ENCODE results near the gene GAMT.
"Not testable (repeated sequence)": the region's sequence is repeated elsewhere in the genome, so short reads cannot be mapped to it uniquely, and the experiment has no call there.

The GAMT gene

DNA sequence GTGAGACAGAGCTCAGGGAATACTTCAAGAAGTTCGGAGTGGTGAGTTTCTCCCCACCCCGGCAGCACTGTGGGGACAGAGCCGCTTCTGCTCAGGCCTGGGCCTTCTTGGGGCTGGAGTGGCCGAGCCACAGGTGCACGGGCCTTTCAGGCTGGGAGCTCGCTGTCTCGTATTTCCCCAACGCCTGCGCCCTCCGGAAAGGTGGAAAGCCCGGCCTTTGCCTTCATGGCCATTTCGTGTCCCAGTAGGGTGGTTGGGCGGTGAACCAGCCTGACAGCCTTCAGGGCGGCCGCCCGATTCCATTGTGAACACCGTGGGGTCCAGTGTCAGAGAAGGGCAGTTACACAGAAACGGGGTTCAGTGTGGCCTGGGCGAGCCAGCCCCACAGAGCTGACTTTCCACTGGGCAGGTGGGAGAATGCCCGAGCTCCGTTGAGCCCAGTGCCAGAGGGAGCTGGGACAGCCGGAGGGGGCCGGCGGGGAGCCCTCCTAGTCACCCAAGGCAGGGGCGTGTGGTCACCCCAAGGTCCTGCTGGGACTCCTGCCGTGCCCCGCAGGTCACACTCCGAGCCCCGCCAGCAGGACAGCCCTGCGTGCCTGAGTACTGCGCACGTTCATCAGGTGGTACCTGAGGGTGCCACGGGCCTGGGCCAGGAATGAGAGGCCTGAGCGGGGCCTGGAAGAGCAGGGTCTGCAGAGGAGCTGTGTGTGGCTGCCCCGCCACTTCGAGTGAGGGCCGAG, 20.0 kb upstream of the GAMT start:
- DNase-seq, result no peak

DNA sequence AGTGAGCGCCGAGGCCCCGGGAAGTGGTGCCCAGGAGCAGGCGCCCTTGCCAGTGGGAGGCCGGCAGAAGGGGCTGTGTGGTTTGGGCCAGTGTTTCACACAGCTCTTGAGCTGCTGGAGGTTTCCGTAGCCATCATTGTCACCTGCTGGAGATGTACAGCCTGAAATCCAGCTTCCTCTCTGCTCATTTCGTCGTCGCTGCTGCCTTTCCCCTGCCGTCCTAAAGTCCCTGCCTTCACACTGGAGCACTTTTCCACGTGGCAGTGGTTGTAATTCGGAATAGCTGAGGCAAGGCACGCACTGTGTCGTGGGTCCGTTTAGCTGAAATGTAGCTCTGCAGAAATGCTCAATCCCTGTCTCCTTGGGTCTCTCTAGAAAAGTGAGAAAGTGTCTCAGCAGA, 19.2 kb upstream of the GAMT start:
- intact Hi-C loops (cut with DNase I), result no loop called here

More for the DNA sequence above, 20.0 kb upstream of the GAMT start:
- intact Hi-C loops (cut with DNase I), result no loop called here

GRCh38 chr19:1420085-1420484, 18.7 kb upstream of the GAMT start:
- DNase-seq; intact Hi-C loops (cut with DNase I): not testable (repeated sequence)

More for the DNA sequence above, 19.2 kb upstream of the GAMT start:
- no peak for DNase-seq

- no peak for DNase-seq
- intact Hi-C loops (cut with DNase I), result no loop called here
Measured at GRCh38 chr19:1418951-1419738, 17.8 kb upstream of the GAMT start.

- peak in 1 of 10 donors; percentile 85 for DNase-seq
- intact Hi-C loops (cut with DNase I), result no loop called here
Measured at GRCh38 chr19:1418496-1418775, 17.1 kb upstream of the GAMT start.

GRCh38 chr19:1417681-1418495, 16.5 kb upstream of the GAMT start:
- intact Hi-C loops (cut with DNase I), result no loop called here
- DNase-seq, result peak in 1 of 10 donors; percentile 86

DNA sequence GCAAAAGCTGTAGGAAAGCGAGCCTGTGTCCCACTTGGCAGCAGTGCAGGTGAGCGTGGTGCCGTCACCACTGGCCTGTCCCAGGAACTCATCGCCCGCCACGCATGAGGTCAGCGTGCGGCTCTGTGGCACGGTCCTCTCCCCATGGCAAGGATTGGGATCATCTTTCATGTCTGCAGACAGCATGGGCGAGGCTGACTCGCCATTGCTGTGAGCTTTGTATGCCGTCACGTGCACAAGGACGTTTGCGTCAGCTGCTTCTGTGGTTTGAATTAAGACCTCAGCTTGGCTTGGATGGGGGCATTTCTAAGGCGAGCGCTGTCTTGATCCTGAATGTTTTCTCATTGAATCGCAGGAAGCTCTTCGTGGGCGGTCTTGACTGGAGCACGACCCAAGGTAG, 15.8 kb upstream of the GAMT start:
- peak in 1 of 10 donors; percentile 91 for DNase-seq

GRCh38 chr19:1416014-1416841, 14.9 kb upstream of the GAMT start:
- peak in 1 of 10 donors; percentile 86 for DNase-seq
- intact Hi-C loops (cut with DNase I), result no loop called here

More for the DNA sequence above, 15.8 kb upstream of the GAMT start:
- intact Hi-C loops (cut with DNase I), result no loop called here

DNA sequence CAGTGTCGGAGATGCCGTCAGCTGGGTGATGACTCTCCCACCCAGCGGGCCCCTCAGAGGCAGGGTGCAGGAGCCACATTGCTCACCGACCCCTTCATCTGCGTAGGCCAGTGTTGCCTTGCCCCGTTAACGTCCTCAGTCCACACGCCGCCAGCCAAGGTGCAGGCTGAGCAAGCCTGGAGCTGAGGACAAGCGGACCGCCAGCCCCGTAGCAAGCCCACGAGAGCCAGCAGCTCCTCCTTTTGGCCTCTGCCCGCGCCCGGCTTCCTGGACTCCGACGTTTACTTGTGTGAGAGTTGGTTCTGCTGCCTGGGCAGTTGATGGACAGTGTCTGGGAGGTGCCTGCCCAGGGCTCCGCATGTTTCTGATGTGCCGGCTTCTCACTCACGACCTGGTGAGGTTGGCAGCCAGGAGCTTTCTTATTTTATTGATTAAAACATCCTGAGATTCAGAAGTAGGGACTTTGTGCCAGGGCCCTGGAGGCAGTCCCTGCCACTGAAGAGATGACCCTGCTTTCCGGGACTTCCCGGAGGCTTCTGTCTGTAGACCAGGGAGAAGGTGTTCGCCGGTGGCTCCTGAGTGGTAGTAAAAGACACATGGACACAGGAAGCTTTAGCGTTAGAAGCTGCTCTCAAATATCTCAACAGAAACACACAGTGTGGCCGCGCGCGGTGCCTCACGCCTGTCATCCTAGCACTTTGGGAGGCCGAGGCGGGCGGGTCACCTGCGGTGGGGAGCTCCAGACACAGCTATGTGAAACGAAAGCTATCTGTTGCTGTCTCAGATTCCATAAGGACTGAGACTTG, 11.9 kb upstream of the GAMT start:
- peak in 1 of 10 donors; percentile 78 for DNase-seq
- intact Hi-C loops (cut with DNase I), result no loop called here

DNA sequence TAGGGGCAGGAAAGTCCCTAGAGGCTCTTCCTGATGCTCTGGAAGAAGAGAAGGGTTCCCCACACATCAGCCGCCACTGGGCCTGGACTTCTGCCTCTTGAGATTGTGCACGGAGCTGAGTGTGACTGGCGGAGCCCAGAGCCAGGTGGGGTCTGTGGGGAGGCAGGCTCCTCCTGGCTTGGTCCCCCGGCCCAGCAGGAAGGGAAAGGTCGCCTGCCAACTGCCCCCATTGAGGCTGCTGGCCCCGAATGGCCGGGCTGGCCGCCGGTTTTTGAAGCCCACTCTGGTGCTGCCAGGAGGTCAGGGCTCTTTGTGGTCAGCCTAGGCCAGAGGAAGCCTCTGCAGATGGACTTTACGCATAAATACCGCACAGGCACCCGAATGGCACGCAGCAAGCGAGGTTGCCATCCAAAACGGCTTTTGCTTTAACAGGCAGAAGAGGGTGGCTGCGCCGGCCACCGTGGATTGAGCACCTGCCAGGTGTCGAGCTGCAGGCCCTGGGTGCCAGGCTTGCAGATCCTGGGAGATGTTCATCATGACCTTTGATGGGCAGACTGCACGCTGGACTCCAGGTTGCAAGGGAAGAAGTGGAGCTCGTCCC, 11.1 kb upstream of the GAMT start:
- no peak for DNase-seq
- intact Hi-C loops (cut with DNase I), result no loop called here

DNA sequence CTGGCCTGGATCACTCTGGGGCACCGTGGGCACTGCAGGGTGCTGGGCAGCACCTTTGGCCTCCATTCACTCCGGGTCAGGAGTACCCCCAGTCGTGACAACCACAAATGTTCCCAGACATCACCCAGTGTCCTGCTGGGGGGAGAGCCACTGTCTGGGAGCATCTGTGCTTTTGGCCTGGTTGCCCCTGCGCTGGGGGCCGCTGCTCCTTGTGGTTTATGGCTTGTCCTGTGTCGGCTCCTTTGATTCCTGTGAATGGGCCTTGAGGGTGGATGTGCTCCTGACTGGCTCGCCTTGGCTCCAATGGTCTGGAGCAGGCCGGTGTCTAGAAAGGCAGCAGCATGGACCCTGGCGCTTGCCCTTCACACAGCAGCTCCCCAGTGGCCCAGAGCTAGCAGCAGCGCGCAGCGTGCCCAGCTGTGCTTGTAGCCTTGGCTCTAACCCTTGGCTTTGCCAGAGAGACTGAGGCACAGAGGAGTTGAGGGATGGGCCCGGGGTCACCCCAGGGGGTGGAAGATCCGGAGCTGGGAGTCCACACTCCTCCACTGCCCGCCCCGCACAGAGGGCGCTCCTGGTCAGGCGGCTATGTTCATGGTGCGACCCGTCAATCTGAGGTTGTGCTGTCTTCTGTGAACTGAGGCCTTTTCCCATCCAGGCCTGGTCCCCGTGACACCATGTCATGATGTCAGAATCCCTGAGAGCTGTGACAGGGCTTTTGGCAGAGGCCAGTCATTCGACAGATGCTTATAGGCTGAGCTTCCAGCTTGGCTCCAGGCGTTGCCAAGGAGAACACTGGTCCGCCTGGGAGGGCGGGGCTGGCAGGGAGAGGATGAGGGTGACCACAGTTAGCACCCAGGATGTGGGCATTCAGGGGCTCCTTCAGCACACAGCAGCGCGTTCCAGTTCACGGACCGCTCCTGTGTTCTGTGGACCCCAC, 10.2 kb upstream of the GAMT start:
- intact Hi-C loops (cut with DNase I), result no loop called here
- DNase-seq, result peak; percentile 77 to 99 (median 90)

DNA sequence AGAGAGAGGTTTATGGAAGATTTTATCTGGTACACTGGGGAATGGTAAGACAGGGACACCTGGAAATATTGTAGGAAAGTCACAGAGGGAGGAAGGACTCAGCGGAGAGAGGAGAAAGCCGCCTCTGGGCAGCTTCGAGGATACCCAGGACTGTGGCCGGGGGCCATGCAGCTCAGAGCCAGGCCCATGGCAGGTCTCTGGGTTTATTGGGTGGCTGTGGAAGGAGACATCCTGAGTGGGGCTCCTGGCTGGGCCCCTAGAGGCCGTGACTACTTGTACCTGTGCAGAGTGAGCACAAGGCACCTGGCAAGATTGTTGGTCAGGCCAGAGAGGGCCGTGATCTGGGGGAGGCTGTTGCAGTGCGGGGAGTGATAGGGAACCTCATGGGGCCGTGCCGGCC, 9.4 kb upstream of the GAMT start:
- intact Hi-C loops (cut with DNase I), result no loop called here
- DNase-seq, result no peak

DNA sequence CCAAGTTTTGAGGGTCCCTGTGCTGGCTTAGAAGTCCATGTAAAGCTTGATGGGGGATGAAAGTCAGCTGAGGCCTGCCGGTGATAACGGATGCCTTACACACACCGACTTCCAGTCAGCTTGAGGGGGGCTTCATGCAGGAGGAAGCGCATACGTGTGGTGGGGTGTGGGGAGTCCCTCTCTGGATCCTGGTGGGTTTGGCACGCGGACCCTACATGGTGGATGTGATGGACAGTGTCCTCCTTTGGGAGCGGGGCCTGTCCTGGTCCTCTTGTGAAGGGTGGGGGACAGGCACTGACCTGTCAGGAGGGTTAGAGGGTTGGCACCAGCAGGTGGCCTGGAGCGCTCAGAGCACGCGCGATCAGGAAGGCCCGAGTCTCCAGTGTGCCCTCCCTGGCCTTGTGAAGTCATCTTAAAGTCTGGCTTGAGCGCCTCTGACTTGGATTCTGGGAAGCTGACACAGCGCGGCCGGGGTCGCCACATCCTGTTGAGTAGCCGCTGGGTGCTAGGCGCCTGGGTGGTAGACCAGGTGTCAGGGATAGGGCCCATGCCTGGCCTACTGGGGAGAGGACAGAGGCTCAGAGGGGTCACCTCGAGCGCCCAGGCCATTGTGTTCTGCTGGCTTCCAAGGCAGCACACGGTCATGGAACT, 8.9 kb upstream of the GAMT start:
- intact Hi-C loops (cut with DNase I), result no loop called here
- peak in 2 of 10 donors; percentile 74 to 80 for DNase-seq

- intact Hi-C loops (cut with DNase I), result loop anchor here (2.0 kb wide), 1 partner anchor 27 kb away; no protein-coding TSS in a partner anchor
- DNase-seq, result peak in 2 of 10 donors; percentile 74 to 83
Measured at GRCh38 chr19:1409204-1410005, 8.1 kb upstream of the GAMT start.

DNA sequence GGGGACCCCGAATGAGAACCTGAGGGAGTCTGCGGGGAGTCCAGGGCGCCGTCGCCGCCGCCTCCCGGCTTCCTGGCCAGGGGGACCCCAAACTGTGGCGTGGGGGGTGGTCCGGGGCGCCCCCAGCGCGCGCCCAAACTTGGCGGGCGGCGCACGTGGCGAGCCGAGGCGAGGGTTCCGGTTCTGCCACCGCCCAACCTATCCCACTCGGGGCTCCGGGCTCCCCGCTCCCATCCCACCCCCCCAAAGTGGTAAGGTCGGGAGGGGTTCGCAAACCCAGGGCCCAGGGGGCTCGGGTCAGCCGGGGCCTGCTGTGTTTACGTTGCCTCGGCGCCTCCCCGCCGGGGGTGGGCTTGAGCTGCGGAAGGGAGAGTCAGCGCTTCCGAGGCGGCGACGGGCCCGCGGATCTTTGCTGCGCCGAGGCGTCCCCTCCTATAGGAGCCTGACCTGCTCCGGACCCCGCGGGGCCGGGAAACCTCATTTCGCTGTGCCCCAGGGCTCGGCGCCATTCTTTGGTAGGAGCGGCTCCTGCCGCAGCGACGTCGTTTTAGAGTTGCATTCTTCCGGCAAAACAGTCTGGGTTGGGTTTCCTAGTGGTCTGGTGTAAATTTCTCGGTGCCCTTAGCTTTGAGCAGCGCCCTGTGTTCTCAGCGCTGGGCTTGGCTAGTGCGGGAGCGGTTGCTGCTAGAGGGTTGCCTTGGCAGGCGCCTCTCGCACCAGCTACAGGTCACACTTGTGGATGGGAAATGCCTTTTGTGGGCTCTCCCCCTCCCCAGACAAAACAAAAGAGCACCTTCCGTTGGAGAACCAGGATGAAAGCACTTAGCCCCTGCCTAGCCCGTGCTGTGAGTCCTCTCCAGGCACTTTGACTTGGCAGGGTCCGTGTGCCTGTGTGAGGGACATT, 7.2 kb upstream of the GAMT start:
- DNase-seq, result peak in 2 of 10 donors; percentile 83 to 89
- intact Hi-C loops (cut with DNase I), result loop anchor here (2.0 kb wide), 1 partner anchor 28 kb away; no protein-coding TSS in a partner anchor
